GM12873 (cell line): Measurements from ENCODE around the gene ATP2C1.

Experiments
- TF ChIP-seq, protein P1 (sequence below): IDR thresholded peaks from 2 replicates; pipeline ENCODE4 v1.5.1; 2012; ENCODE audit warnings: low read depth, mild to moderate bottlenecking, moderate library complexity, low read length, control low read depth; ENCODE audit not compliant: insufficient read depth; ENCODE audit errors: missing control alignments

The ATP2C1 gene

DNA sequence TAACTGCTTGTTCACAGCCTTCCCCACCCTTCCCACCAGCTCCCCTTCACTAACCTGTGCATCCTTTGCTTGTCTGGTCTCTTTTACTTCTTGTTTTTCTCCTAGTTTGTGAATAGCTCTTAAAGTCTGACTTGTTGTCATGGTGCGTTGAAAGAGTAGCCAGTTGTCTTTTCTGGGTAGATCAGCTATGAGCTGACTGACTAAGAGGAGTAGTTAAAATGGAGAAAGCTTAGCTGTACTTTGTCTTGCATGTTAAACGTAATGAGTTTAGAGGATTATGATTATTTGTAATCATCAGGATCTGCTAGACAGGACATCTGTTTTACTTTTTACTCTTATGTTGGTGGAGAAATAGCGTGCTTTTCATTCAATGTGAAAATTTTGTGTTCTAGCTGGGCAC, 35.9 kb downstream of the ATP2C1 start:
- TF ChIP-seq, protein P1, sequence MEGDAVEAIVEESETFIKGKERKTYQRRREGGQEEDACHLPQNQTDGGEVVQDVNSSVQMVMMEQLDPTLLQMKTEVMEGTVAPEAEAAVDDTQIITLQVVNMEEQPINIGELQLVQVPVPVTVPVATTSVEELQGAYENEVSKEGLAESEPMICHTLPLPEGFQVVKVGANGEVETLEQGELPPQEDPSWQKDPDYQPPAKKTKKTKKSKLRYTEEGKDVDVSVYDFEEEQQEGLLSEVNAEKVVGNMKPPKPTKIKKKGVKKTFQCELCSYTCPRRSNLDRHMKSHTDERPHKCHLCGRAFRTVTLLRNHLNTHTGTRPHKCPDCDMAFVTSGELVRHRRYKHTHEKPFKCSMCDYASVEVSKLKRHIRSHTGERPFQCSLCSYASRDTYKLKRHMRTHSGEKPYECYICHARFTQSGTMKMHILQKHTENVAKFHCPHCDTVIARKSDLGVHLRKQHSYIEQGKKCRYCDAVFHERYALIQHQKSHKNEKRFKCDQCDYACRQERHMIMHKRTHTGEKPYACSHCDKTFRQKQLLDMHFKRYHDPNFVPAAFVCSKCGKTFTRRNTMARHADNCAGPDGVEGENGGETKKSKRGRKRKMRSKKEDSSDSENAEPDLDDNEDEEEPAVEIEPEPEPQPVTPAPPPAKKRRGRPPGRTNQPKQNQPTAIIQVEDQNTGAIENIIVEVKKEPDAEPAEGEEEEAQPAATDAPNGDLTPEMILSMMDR = no peak

DNA sequence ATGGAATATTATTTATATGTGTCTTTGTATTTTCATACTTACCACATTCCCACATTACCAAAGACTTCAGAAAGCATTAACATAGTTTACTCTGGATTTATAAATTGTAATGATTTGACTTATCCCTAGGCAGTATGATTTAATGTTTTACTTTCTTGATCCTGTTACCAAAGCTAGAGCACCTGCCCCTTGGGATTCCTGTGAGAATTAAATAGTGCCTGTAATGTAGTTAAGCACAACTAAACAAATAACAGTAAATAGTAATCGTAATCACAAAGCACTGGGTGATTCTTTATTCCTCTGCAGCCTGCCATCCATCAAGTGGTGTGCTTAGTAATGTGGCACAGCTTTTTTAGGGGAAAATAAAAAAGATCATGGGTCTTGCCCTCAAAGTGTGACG, 39.1 kb downstream of the ATP2C1 start:
- TF ChIP-seq, protein P1 = no peak

GRCh38 chr3:130933801-130934345, 40.0 kb downstream of the ATP2C1 start:
- TF ChIP-seq, protein P1 = no peak

DNA sequence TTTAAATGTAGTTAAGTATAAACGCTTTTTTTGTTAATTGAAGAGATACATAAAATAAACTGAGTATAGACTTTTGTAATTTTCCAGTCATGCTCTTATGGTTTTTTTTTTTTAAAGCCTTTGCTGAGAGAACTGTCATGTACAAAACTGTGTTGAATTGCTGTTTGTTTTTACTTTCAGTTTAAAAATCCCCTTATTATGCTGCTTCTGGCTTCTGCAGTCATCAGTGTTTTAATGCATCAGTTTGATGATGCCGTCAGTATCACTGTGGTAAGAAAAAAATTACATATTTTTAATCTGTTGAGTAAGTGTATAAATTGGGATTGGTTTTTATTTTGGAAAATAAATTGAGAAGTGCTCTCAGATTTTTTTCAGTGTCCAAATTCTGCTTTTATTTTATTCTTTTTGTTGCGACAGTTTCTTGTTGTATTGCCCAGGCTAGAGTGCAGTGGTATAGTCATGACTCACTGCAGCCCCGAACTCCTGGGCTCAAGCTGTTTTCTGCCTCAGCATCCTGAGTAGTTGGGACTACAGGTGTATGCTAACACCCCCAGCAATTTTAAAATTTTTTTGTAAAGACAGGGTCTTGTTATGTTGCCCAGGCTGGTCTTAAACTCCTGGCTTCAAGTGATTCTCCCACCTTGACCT, 40.7 kb downstream of the ATP2C1 start:
- TF ChIP-seq, protein P1 = no peak

DNA sequence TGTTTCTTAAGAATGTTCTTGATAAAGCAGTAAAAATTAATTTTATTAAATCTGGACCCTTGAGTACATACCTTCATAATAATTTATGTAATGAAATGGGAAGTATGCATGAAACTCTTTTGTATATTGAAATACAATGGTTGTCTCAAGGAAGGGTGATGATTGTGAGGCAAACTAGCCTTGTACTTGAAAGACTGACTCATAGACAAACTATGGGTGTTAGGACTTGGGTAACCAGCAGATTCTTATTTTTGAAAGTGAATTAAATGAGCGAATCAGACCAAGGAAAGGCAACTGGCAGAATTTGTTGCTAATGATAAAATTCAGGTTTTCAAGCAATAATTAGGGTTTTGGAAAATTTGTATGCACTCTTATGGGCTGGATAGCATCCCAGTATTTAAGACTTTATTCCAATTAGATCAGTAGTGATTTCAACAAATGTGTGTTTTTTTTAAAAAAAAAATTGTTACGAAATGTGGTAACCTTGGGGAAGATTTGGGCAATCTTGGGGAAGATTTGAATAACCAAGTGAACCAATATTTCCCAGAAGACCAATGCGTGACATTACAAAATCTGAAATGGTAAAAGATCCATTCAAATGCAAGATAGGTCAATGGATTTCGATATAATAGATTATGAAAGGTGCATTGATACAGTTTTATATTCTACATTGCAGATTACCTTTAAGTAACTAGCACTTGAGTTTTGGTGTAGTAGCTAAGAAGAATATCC, 42.0 kb downstream of the ATP2C1 start:
- TF ChIP-seq, protein P1 = no peak

DNA sequence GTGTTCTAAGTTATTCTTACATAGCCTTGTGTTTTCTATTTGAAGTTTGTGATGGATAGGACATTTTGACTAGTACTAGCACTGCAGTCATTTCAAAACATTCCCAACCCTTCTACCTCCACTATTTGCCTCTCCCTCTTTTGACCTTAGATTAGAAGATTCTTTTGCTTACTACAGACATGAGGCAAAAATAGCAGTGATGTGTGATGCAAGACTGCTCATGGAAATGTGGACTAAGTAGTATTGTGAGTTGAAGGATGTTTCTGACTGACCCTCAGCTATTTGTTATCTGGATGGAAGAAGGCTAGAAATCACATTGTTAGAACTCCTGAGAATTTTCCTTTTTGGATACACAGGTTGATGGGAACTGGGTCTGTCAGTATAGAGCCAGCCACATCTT, 45.9 kb downstream of the ATP2C1 start:
- TF ChIP-seq, protein P1 = no peak

DNA sequence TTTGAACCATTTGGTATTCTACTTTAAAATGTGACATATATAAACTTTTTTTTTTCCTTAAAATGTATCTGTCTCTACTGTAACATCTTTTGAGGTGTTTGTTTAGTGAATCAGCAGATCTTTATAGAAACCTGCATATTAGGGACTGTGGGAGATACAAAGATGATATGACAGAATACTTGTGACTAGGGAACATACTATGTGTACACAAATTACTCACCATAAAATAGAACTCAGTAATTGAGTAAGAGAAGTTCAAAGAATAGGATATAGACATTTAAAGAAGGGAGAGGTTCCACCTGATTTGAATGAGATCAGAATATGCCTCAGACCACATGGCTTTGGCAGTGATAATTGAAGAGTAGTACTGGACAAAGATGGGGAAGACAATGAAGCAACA, 47.9 kb downstream of the ATP2C1 start:
- TF ChIP-seq, protein P1 = no peak
